HG02970 (cell line): Measurements from ENCODE around the gene ULK4.
A peak's percentile ranks its signal among the peaks of the same experiment; 100 is the strongest.
"Not testable (repeated sequence)": the region's sequence is repeated elsewhere in the genome, so short reads cannot be mapped to it uniquely, and the experiment has no call there.

Experiments used
- ATAC-seq: cut with Tn5 transposase; IDR thresholded peaks from one replicate; pipeline ENCODE4 v1.9.1; 2021; ENCODE audit warnings: mild to moderate bottlenecking, moderate library complexity, moderate number of reproducible peaks; ENCODE audit not compliant: unreplicated experiment, low FRiP score

Gene ULK4

GRCh38 chr3:41592753-41593510, 369.0 kb downstream of the ULK4 start:
- ATAC-seq: no peak

- no peak for ATAC-seq
Observed at GRCh38 chr3:41583014-41583413, 378.9 kb downstream of the ULK4 start.

- peak; percentile 95 for ATAC-seq
Observed at GRCh38 chr3:41581700-41582099, 380.2 kb downstream of the ULK4 start.

GRCh38 chr3:41580274-41580959, 381.5 kb downstream of the ULK4 start:
- no peak for ATAC-seq

GRCh38 chr3:41579861-41580260, 382.0 kb downstream of the ULK4 start:
- no peak for ATAC-seq

- no peak for ATAC-seq
Observed at GRCh38 chr3:41578798-41579197, 383.1 kb downstream of the ULK4 start.

GRCh38 chr3:41575724-41576123, 386.2 kb downstream of the ULK4 start:
- ATAC-seq: no peak

GRCh38 chr3:41574900-41575299, 387.0 kb downstream of the ULK4 start:
- no peak for ATAC-seq

GRCh38 chr3:41573591-41573990, 388.3 kb downstream of the ULK4 start:
- no peak for ATAC-seq

- ATAC-seq: no peak
Observed at GRCh38 chr3:41572092-41572491, 389.8 kb downstream of the ULK4 start.

- no peak for ATAC-seq
Observed at GRCh38 chr3:41569632-41570305, 392.1 kb downstream of the ULK4 start.

- ATAC-seq: no peak
Observed at GRCh38 chr3:41565948-41566514, 395.9 kb downstream of the ULK4 start.

GRCh38 chr3:41565003-41565402, 396.9 kb downstream of the ULK4 start:
- ATAC-seq: no peak

GRCh38 chr3:41556245-41556644, 405.7 kb downstream of the ULK4 start:
- ATAC-seq: not testable (repeated sequence)

- no peak for ATAC-seq
Observed at GRCh38 chr3:41532976-41533375, 428.9 kb downstream of the ULK4 start.

GRCh38 chr3:41526995-41527573, 434.8 kb downstream of the ULK4 start:
- no peak for ATAC-seq

GRCh38 chr3:41525303-41526064, 436.4 kb downstream of the ULK4 start:
- no peak for ATAC-seq

GRCh38 chr3:41523897-41524296, 438.0 kb downstream of the ULK4 start:
- ATAC-seq: no peak

- peak; percentile 63 for ATAC-seq
Observed at GRCh38 chr3:41522612-41523011, 439.3 kb downstream of the ULK4 start.

GRCh38 chr3:41521010-41521655, 440.8 kb downstream of the ULK4 start:
- no peak for ATAC-seq
